ENCODE results near the gene RBM38. TPM values are rescaled to one million over a fixed set of nuclear protein-coding genes. Genes with fewer than 3 reads are reported as not detected.
A peak's percentile ranks its signal among the peaks of the same experiment; 100 is the strongest.

RBM38 gene
- total RNA-seq, 1 donor from 2014 or later = 16.6 TPM

DNA sequence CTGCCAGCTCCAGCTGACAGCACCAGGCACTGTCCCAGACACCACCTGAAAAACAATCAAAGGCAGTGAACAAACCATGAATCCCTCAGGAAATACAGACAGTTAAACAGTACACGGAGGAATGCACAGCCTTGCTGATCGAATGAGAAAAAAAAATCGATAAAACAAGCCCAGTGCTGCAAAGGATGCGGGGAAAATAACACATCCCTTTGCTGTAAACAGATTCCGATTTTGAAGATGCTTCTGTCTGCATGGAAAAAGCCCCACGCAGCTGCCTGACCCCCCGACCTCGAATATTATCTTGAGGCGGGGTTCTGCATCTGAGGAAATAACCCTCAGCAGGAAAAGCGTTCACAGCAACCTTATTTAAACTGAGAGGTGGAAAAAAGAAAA is 43.9 kb downstream of the RBM38 start:
- Mint-ChIP-seq H3K27me3 (ENCODE audit: unreplicated experiment) (peaks cover 3% of the 10 kb centered on the region), H3K27ac (ENCODE audit: unreplicated experiment) (peak overlapping the region; percentile 43), H3K4me3 (ENCODE audit: unreplicated experiment) (no peak overlapping the region)

GRCh38 chr20:57435498-57436222 is 44.5 kb downstream of the RBM38 start:
- Mint-ChIP-seq H3K27ac (ENCODE audit: unreplicated experiment) (no peak overlapping the region), H3K9me3 (ENCODE audit: unreplicated experiment) (peaks cover 5% of the 10 kb centered on the region), H3K4me1 (ENCODE audit: low read depth, unreplicated experiment) (peaks cover 17% of the 10 kb centered on the region), H3K36me3 (ENCODE audit: unreplicated experiment) (peaks cover 5% of the 10 kb centered on the region), H3K27me3 (ENCODE audit: unreplicated experiment) (peaks cover 4% of the 10 kb centered on the region), H3K4me3 (ENCODE audit: unreplicated experiment) (no peak overlapping the region)
- TF ChIP-seq, protein P1, sequence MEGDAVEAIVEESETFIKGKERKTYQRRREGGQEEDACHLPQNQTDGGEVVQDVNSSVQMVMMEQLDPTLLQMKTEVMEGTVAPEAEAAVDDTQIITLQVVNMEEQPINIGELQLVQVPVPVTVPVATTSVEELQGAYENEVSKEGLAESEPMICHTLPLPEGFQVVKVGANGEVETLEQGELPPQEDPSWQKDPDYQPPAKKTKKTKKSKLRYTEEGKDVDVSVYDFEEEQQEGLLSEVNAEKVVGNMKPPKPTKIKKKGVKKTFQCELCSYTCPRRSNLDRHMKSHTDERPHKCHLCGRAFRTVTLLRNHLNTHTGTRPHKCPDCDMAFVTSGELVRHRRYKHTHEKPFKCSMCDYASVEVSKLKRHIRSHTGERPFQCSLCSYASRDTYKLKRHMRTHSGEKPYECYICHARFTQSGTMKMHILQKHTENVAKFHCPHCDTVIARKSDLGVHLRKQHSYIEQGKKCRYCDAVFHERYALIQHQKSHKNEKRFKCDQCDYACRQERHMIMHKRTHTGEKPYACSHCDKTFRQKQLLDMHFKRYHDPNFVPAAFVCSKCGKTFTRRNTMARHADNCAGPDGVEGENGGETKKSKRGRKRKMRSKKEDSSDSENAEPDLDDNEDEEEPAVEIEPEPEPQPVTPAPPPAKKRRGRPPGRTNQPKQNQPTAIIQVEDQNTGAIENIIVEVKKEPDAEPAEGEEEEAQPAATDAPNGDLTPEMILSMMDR (IDR thresholded peaks at IDR 0.05; ENCODE audit: partially characterized antibody, unreplicated experiment) = no peak
- no peak for DNase-seq

More for the DNA sequence above, 43.9 kb downstream of the RBM38 start:
- Mint-ChIP-seq H3K9me3 (ENCODE audit: unreplicated experiment) (peaks cover 4% of the 10 kb centered on the region), H3K4me1 (ENCODE audit: low read depth, unreplicated experiment) (peaks cover 15% of the 10 kb centered on the region), H3K36me3 (ENCODE audit: unreplicated experiment) (peaks cover 2% of the 10 kb centered on the region)
- TF ChIP-seq, protein P1 (IDR thresholded peaks at IDR 0.05; ENCODE audit: partially characterized antibody, unreplicated experiment) = no peak
- DNase-seq = no peak

DNA sequence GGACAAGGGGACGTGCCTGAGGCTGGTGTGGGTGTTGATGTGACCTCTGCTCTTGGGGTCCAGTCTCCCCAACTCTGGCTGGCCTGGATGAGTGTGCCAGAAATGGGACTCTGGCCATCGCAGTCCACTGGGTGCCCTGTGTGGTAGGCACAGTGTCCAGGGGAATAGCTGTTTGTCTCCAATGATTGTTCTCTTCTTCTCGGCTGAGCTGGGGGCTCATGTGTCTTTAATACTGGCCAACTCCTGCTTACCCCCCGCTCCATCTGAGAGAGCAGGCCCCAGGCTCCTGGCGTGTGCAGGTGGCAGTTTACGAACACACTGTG is 45.0 kb downstream of the RBM38 start:
- peaks cover 5% of the 10 kb centered on the region for H3K36me3 Mint-ChIP-seq (ENCODE audit: unreplicated experiment)
- H3K27ac Mint-ChIP-seq (ENCODE audit: unreplicated experiment) = no peak overlapping the region
- TF ChIP-seq, protein P1 (IDR thresholded peaks at IDR 0.05; ENCODE audit: partially characterized antibody, unreplicated experiment) = no peak
- H3K4me1 Mint-ChIP-seq (ENCODE audit: low read depth, unreplicated experiment) = peaks cover 17% of the 10 kb centered on the region
- H3K9me3 Mint-ChIP-seq (ENCODE audit: unreplicated experiment) = peaks cover 6% of the 10 kb centered on the region
- no peak overlapping the region for H3K4me3 Mint-ChIP-seq (ENCODE audit: unreplicated experiment)
- H3K27me3 Mint-ChIP-seq (ENCODE audit: unreplicated experiment) = peaks cover 5% of the 10 kb centered on the region
- DNase-seq = no peak

GRCh38 chr20:57437267-57437666 is 46.1 kb downstream of the RBM38 start:
- no peak overlapping the region for H3K4me3 Mint-ChIP-seq (ENCODE audit: unreplicated experiment)
- H3K9me3 Mint-ChIP-seq (ENCODE audit: unreplicated experiment) = peaks cover 7% of the 10 kb centered on the region
- no peak overlapping the region for H3K27ac Mint-ChIP-seq (ENCODE audit: unreplicated experiment)
- peaks cover 6% of the 10 kb centered on the region for H3K27me3 Mint-ChIP-seq (ENCODE audit: unreplicated experiment)
- H3K36me3 Mint-ChIP-seq (ENCODE audit: unreplicated experiment) = peaks cover 5% of the 10 kb centered on the region
- TF ChIP-seq, protein P1 (IDR thresholded peaks at IDR 0.05; ENCODE audit: partially characterized antibody, unreplicated experiment) = no peak
- peaks cover 21% of the 10 kb centered on the region for H3K4me1 Mint-ChIP-seq (ENCODE audit: low read depth, unreplicated experiment)
- DNase-seq = no peak

DNA sequence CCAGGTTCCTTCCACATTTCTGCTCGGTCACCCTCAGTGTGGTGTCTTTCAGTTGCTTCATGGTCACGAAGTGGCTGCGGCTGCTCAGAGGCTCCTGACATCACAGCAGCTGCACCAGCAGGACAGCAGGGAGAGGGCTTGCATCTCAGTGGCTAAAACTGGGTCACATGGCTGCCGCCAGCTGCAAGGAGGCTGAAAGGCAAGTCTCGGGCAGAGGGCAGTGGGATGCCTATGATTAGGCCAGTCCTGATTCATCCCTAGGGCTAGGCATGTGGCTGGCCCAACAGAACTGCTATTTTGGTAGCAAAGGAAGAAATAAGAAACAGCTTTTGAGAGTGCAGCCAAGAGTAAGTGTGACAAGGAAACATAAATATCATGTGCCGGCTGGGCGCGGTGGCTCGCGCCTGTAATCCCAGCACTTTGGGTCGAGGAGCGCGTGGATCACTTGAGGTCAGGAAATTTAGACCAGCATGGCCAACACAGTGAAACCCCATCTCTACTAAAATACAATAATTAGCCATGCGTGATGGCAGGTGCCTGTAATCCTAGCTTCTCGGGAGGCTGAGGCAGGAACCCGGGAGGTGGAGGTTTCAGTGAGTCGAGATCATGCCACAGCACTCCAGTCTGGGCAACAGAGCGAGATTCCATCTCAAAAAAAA is 46.6 kb downstream of the RBM38 start:
- TF ChIP-seq, protein P1 (IDR thresholded peaks at IDR 0.05; ENCODE audit: partially characterized antibody, unreplicated experiment) = no peak
- Mint-ChIP-seq H3K9me3 (ENCODE audit: unreplicated experiment) (peaks cover 7% of the 10 kb centered on the region), H3K27ac (ENCODE audit: unreplicated experiment) (no peak overlapping the region), H3K4me3 (ENCODE audit: unreplicated experiment) (no peak overlapping the region), H3K36me3 (ENCODE audit: unreplicated experiment) (peaks cover 5% of the 10 kb centered on the region), H3K4me1 (ENCODE audit: low read depth, unreplicated experiment) (peaks cover 21% of the 10 kb centered on the region), H3K27me3 (ENCODE audit: unreplicated experiment) (peaks cover 6% of the 10 kb centered on the region)
- no peak for DNase-seq

Measured in glutamatergic neuron (in vitro differentiated cells).